ENCODE data around the gene DNHD1.

GRCh38 chr11:6568191-6568918, 71.3 kb downstream of the DNHD1 start:
- no peak for TF ChIP-seq POLR2A (IDR thresholded peaks at IDR 0.05)
- no peak for TF ChIP-seq CTCF (IDR thresholded peaks at IDR 0.05)
- no peak for TF ChIP-seq EP300 (IDR thresholded peaks at IDR 0.05)
